Midbrain (tissue), 1 donor: ENCODE results near the gene PRKAR1B.

Experiments
- DNase-seq: peaks from one replicate; lab custom pipeline; 2025; lab: John Stamatoyannopoulos, UW

The PRKAR1B gene

DNA sequence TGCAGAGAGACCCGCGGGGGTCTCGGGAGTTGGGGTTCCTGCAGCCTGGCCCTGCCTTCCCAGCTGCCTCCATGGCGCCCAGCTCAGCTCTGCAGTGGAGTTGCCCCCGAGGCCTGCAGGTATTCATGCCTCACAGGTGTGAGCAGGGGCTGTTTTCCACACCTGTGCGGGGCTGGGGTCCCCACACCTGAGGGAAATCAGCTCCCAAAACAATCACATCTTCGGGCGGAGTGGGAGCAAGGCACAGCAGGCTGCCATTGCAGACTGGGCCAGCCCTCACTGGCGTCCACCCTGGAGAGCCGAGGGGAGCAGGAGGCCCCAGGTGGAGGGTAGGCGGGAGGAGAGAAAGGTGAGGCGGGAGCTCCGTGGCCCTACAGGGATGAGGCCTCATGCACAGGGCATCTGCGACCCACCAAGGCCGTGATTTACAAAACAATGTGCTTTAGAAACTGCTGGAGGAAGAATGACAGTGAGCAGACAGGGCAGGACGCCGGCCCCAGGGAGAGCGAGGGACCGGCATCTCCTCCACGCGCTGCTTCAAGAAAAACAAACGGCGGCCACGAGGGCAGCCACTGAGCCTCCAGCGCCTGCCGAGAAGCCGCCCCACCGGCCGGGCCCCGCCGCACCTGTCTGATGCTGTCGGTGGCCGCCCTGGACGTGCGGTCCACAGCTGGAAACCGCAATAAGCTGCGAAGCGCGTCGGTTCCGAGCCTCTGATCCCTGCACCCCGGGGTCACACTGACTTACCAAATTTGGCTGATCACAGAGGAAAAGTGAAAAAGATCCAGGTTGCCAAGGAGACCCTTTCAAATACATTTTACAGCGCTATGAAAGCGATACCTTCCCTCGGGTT is 154.4 kb downstream of the PRKAR1B start:
- DNase-seq = no peak

DNA sequence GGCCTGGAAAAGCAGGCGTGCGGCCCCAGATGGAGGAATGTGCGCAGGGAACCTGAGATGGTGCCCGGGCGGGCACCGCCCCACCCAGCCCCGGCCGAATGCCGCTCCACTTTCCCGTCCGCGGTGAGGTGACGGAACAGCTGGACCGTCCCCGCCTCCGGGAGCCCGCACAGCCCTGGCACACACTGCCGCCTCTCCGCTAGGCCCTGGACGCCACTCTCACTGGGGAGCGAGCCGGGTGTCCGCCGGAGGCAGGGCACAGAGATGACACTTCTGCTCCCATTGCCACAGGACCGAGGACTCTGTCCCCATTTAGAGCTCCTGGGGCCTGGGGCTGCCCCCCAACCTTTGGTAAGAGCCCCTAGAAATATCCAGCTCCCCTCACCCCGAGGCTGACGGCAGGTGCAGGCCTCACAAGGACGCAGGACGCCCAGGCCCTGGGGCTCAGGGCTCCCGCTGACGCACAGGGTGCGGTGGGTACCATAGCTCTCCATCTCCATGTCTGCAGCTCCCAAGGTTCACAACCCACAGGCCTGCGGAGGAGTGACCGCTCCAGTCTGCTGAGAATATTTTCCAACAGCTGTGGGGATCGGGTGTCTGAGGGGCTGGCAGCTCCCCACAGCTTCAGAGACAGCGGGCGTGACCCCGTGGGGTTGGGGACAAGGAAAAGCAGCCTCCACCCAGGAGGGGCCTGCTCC is 155.2 kb downstream of the PRKAR1B start:
- DNase-seq = no peak

DNA sequence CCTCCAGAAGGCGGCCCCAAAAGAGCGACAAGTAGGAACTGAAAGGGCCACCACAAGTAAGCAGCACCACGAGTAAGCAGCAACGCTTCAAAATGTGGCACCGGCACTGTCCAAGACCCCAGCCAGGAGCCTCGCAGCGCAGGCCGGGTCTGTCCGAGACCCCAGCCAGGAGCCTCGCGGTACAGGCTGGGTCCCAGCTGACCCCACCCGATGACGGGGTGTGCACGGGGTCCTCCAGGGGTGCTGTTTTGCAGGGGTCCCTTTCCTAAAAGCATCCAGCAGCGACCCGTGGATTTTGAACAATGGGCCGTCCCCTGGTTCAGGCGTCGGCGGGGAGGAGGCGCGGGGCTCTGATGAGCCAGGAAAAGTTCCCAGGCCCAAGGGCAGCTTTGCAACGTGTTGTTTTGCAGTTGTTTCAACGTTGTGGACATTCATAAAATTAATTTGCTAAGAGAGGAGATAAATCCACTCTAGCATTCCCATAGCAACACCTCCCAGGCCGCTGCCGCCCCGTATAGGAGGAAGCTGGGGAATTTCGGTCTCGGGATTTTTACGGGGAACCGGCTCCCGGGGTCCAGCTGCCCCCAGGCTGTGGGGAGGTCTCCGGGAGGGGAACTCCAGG is 155.9 kb downstream of the PRKAR1B start:
- no peak for DNase-seq

DNA sequence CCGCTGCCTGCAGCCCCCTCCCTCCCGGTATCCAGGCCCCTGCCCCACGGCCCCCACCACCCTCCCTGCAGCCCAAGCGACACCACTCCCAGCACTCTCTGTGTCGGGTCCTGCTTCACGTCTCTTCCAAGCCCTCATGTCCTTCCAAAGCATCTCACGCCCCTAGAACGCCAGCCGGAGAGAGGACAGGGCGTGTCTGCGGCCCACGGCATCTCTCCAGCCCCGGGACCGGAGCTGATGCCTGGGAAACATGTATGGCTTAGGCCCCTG is 156.3 kb downstream of the PRKAR1B start:
- no peak for DNase-seq

DNA sequence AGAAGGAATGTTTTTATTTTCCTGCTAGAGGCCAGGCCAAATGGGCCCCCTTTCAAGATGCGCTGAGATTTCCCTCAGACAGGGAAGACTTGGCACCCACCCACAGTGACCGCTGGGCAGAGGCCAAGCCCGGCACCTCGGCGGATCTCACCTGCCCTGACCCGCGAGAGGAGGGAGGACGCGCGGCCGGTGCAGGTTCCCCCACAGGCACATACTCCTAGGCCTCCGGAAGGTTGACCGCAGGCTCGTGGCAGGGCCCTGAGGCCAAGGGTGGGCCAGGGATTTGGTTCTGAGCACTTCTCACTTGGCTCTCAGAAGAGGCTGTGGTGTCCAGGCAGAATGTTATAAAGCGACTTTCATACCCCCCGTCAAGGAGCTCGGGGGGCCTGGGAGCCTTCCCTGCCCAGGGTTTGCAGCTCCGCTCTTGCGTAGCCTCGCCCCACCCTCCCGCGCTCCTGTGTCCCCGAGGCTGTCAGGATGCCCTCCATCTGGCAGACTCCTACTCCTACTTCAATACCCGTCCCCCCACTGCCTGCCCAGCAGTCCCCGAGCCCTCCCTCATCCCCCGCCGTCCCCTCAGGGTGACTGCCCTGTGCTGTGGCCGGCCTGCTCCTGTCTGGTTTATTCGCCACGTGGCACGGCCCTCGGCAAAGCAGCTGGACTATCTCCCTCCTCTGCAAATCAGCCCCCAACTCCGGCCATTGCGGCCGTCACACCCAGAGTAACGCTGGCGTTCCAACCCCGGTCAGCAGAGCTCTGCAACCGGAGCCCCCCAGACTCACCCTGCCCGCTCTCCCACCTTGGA is 156.9 kb downstream of the PRKAR1B start:
- no peak for DNase-seq

DNA sequence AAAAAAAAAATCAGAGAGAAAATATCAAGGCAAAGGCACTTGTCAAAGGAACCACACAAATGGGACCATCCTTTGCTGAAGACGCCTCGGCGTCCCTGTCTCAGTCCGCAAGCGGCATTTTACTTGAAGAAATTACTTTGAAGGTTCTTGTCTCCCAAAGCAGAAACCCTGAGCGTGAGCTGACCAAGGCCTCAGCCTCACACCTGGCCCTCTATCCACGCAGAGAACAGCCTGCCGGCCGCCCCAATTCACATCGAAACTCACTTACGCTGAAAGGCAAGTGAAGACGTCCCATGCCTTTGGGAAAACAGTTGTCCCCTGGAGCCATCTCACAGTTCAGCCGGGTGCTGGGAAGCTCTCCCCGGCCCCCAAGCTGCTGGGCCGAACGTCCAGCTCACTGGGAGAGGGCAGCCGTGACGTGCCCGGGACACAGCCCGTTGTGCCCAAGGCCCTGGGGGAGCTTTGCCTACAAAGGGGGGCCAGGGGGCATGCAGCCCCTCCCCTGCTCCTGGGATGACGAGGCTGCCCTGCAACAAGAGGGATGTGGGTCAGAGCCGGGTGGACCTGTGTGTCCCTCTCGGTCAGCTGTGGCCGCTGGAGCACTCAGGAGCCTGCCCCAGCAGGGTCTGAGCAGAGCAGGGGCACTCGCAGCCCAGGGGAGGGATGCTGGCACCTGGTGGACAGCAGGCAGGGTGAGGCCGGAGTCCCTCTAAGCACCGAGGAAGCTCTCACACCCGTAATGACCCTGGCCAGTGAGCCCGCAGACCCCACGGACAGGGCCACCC is 157.8 kb downstream of the PRKAR1B start:
- no peak for DNase-seq

DNA sequence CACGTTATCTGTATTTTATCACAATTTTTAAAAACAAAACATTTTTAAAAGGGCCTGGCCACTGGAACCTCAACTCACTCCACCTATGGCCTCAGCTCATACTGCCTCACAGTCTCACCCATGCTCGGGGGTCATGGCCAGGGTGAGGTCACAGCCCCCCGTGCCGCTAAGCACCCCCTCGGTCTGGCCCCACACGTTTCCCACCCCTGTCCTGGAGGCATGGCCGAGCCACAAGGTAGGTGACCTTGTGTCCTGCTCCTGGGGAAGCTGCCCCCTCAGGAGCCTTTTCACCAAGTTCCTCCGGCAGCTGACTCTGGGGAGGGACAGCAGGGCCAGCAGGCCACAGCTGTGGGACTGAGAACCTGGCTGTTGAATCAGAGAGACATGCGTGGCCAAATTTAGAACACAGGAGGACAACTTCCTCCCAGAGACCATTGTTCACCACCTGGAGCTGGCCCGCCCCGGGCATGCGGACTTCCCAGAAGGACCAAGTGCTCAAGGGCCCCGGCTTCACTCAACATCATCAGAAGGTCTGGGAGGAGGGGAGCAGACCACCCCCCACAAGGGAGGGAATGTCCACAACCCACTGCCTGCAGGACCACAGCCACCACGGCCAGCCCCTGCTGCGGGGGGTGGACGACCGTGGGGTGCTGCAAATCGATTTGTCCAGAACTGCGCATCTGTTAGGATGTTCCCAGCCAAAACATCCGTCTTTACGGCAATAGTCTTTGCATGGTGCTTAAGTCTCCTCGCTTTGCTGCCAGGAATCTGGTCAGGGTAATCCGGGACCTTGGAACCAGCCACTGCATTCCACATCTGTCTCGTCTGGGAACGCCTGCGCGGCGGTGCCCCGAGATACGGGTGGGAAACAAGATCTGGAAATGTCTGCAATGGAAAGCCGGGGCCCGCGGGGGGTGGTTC is 158.8 kb downstream of the PRKAR1B start:
- no peak for DNase-seq

DNA sequence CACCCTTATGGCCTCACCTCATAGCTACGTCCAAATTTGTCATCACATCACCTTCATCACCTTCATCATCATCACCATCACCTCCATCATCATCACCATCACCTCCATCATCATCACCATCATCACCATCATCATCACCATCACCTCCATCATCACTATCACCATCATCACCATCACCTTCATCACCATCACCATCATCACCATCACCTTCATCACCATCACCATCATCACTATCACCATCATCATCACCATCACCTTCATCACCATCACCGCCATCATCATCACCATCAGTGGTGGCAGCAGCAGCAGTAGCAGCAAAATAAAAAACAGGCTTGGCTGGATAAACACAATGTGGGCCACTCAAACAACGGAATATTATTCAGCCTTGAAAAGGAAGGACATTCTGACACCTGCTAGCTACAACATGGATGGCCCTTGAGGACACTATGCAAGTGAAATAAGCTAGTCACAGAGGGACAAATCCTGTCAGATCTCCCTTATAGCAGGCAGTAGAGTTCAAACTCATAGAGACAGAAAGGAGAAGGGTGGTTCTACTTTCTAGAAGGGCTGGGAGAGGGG is 159.7 kb downstream of the PRKAR1B start:
- DNase-seq = no peak

DNA sequence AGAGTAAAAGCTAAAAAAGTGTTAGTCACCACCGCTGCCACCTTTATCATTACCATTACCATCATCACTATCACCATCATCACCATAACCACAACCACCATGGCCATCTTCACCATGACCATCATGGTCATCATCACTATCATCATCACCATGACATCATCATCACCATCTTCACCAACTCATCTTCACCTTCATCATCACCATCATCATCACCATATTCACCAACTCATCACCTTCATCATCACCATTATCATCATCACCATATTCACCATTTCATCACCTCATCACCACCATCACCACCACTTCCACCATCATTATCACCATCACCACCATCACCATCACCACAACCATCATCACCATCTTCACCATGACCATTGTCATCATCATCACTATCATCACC is 161.0 kb downstream of the PRKAR1B start:
- DNase-seq = no peak

DNA sequence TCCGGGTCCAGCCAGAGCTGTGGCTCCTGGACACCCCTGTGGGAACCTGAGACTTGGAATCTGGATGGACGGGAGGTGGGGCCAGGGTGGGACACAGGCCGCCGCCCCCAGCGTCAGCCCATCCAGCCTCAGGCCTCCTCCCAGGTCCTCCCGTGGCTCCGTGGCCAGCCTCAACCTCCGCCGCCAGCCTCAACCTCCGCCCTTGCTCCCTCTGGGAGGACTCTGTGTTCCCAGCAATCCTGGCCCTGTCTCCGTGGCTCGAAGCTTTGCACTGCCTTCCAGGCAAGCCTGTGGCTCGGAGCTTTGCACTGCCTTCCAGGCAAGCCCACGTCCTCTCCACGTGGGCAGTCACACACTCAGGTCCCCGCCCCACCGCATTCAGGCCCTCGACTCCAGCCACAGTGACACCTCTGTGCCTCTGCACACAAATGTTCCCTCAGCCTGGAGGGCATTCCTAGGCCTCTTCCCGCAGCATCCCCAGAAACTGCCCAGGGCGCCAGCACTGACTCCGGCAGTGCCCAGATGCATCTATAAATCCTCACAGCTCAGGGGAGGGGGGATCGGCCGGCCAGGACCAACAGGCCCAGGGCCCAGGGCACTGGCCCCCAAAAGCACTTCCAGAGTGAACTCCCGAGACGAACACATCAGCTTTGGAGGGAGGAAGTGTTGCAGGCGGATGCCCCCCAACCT is 162.8 kb downstream of the PRKAR1B start:
- DNase-seq = no peak

DNA sequence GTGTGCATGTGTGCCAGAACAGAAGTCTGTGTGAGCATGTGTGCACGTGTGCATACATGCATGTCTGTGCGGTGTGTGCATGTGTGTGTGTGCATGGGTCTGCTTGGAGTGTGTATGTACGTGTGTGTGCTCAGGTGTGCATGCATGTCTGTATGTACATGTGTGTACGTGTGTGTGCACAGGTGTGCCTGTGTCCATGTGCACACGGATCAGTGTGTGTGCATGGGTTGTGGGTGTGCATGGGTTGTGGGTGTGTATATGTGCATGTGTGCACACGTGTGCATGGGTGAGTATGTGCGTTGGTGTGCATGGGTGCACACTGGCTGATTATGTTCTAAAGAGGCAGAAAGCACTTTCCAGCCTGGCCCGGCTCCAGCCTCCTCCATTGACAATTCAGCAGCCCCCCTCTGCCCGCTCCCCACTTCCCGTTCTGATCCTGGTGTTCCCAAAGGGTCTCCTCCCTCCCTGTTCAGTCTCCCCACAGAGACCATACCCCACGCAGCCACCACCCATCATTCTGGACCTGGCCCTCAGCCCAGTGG is 163.4 kb downstream of the PRKAR1B start:
- DNase-seq = no peak

DNA sequence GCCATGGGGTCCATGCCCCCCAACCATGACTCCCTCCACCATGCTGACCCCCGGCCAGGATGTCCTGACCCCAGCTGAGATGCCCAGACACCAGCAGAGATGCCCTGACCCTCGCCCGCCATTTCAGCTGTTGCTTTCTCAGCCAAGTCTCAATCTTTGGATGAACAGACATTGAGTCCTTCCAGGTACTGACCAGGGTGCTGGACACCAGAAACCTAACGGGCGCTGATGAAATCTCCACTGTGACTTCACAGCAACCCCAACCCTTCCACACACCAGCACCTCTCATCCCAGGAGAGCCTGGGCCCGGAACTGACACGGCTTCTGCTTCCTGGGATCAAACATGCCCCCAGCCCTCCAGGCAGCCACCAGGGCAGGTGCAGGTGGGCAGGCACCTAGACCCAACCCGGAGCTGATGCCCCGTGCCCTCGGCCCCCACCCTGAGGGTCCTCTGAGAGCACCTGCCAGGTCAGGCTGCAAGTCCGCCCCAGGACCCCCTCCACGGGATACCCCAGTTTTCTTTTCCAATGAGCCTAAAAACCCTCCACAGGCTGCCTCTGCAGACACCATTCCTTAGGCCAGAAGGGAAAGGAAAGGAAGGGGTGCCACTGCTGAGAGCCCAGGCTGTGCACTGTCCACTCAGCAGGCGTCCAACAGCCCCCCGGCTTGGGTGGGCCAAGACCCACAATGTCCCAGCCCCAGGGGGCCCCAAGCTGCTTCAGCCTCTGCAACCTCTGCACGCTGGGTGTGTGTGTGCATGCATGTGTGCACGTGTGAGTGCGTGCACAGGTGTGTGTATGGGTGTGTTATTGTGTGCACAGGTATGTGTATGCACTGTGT is 164.1 kb downstream of the PRKAR1B start:
- DNase-seq = no peak

DNA sequence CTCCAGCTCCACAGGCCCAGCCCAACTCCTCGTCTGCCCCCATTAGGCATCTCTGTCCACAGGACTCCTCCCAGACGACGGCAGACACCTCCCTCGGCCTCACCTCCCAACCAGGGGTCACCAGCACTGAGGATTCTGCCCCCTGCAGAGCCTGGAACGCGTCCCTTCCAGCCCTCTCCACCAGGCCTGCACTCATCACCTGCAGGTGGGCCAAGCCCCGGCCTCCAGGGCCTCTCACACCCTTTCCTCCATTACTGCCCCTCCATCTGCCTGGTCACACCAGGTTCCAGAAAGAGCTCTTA is 164.8 kb downstream of the PRKAR1B start:
- DNase-seq = no peak

DNA sequence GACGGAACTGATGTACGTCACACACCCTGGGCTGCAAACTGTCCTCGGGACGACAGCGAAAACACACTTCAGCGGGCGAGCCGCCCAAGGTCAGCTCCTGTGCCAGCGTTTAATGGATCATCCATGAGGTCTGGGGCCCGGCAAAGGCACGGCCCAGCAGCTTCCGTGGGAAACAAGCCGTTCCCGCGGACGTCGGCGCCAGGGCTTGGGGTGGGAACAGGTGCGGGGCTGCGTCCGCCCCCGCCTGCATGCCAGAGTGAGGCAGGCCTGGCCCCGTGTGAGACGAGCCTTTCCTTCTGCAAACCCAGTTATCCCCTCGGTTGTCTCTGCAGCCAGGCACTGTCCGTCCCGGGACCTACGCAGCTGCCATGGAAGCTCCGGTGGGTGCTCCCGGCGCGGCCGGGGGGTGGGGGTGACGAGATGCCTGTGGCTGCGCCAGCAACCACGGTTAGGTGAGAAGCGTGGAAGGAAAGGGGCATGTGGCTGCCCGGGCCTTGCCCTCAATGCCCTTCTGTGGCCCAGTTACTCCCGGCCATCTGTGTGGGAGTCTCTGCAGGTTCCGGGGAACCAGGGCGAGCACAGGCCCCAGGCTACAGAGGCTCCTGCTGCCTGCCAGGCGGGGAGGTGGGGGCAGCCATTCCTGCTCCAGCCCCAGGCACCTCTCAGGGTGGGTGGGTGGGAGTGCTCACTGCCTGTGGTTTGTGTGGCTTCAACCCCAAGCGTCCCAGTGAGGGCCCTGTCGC is 165.3 kb downstream of the PRKAR1B start:
- DNase-seq = no peak

DNA sequence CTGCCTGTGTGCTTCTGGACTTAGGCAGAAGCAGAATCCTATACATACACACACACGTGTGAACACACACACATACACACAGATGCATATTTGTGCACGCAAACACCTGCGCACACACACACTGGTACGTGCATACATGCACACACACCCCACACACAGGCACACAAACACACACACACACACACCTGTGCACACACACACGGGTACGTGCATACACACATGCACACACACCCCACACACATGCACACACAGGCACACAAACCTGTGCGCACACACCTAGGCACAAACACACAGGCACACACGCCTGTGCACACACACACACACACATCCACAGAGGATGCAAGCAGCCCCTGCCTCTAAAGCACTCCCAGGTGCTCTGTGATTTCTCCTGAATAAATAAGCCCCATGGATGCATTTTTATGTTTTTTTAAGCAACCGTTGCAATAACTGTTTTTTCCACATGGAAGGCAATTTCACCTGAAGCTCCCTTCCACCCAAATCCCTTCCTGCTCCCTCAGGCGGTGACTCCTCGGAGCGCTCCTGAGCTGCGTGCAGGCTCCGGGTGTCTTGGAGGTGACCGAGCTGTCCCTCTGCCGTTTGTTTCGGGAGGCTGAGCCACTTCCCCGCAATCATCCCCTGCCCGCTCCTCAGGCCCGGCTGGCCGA is 166.0 kb downstream of the PRKAR1B start:
- no peak for DNase-seq

DNA sequence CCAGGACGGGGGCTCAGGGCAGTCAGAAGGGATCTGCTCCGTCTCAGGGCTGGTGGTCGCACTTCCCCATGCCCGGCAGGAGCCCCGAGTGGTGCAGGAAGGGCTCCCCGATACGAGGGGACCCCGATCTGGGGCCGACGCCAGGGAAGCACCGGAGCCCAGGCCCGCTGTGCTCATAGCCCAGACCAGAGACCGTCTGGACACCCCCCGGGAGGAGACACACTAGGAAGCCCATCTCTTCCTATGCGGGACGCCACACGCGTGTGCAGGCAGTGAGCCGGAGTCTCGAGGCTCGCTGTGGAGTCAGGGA is 167.7 kb downstream of the PRKAR1B start:
- DNase-seq = no peak

DNA sequence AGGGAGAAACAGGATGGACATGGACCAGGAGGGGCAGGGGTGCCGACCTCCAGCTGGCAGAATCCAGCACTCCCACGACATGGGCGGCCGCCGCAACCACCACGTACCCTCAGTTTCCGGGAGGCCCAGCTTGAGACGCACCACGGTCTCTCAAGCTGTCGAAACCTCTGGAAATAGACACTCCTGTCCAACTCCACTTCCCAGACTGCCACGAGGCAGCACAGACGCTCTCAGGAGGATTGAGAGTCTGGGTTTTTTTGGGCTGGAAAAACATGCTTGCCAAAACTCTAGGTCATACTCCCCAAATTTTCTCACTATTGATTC is 169.6 kb downstream of the PRKAR1B start:
- DNase-seq = no peak
